Activated T-helper 1 cell treated with anti-CD3 and anti-CD28 coated beads, Interleukin-12 subunit alpha, Interleukin-12 subunit beta, Interleukin-2, Interleukin-4 antibody, amounts not matched to agents 30 ng/mL and 10 ng/mL and 1 ng/mL, durations not matched to agents 14 hours and 24 hours and 36 hours (primary cell): ENCODE results near the gene EIF3J. TPM values are rescaled to one million over a fixed set of nuclear protein-coding genes. Genes with fewer than 3 reads are reported as not detected.

ENCODE experiments used
- DNase-seq: peaks from one replicate; pipeline ENCODE4 v3.0.0; 2021; ENCODE audit warnings: low spot score
- H3K27ac Mint-ChIP-seq: one replicate; pipeline ENCODE4 v1.8.0; 2021; ENCODE audit warnings: mild to moderate bottlenecking, mixed read lengths
- H3K27me3 Mint-ChIP-seq: one replicate; pipeline ENCODE4 v1.8.0; 2022; ENCODE audit warnings: mild to moderate bottlenecking, moderate library complexity, mixed read lengths; ENCODE audit not compliant: insufficient read depth
- H3K36me3 Mint-ChIP-seq: one replicate; pipeline ENCODE4 v1.8.0; 2021; ENCODE audit warnings: low read depth, mixed read lengths
- H3K4me1 Mint-ChIP-seq: one replicate; pipeline ENCODE4 v1.8.0; 2021; ENCODE audit warnings: low read depth, mixed read lengths
- H3K4me3 Mint-ChIP-seq: one replicate; pipeline ENCODE4 v1.8.0; 2021; ENCODE audit warnings: mild to moderate bottlenecking, moderate library complexity, mixed read lengths
- H3K9me3 Mint-ChIP-seq: one replicate; pipeline ENCODE4 v1.8.0; 2021; ENCODE audit warnings: mixed read lengths
- intact Hi-C: fragments of 100-400 bp; cut with micrococcal nuclease; formaldehyde crosslinking; loops from one replicate; pipeline ENCODE4 v1.15.1; 2024
- total RNA-seq: library from RNA; stranded (reverse); gene quantifications from 2 replicates; pipeline ENCODE4 v1.2.3, GENCODE V29; 2022

EIF3J gene
- total RNA-seq, 1 donor from 2014 or later = 163 TPM

- H3K4me1 Mint-ChIP-seq = peaks cover 22% of the 10 kb centered on the region
- H3K9me3 Mint-ChIP-seq = no peaks in the 10 kb centered on the region
- H3K27ac Mint-ChIP-seq = peak overlapping the region; percentile 34
- peaks cover 23% of the 10 kb centered on the region for H3K36me3 Mint-ChIP-seq
- no peak for DNase-seq
- intact Hi-C loops = loop anchor here (5.0 kb wide), 1 partner anchor 448 kb away; the partner anchor contains the start of gene SORD
- no peak overlapping the region for H3K4me3 Mint-ChIP-seq
- H3K27me3 Mint-ChIP-seq = no peaks in the 10 kb centered on the region
Measured at GRCh38 chr15:44574734-44575133, 37.8 kb downstream of the EIF3J start.

- Mint-ChIP-seq H3K27ac (no peak overlapping the region), H3K27me3 (no peaks in the 10 kb centered on the region), H3K4me1 (peaks cover 19% of the 10 kb centered on the region), H3K9me3 (no peaks in the 10 kb centered on the region), H3K4me3 (no peak overlapping the region), H3K36me3 (peaks cover 27% of the 10 kb centered on the region)
- intact Hi-C loops = no loop called here
- DNase-seq = no peak
Measured at GRCh38 chr15:44580105-44580504, 43.2 kb downstream of the EIF3J start.

GRCh38 chr15:44584162-44584749 lies 47.3 kb downstream of the EIF3J start:
- Mint-ChIP-seq H3K27ac (no peak overlapping the region), H3K36me3 (peaks cover 44% of the 10 kb centered on the region), H3K9me3 (no peaks in the 10 kb centered on the region), H3K4me1 (peaks cover 9% of the 10 kb centered on the region), H3K4me3 (no peak overlapping the region), H3K27me3 (no peaks in the 10 kb centered on the region)
- peak; percentile 37 for DNase-seq
- intact Hi-C loops = no loop called here

- Mint-ChIP-seq H3K9me3 (no peaks in the 10 kb centered on the region), H3K4me3 (no peak overlapping the region), H3K27ac (no peak overlapping the region), H3K27me3 (no peaks in the 10 kb centered on the region), H3K4me1 (peaks cover 6% of the 10 kb centered on the region), H3K36me3 (peaks cover 51% of the 10 kb centered on the region)
- intact Hi-C loops = no loop called here
- no peak for DNase-seq
Measured at GRCh38 chr15:44585633-44586032, 48.7 kb downstream of the EIF3J start.

- no peak overlapping the region for H3K27ac Mint-ChIP-seq
- peaks cover 44% of the 10 kb centered on the region for H3K36me3 Mint-ChIP-seq
- H3K27me3 Mint-ChIP-seq = no peaks in the 10 kb centered on the region
- no peaks in the 10 kb centered on the region for H3K9me3 Mint-ChIP-seq
- intact Hi-C loops = no loop called here
- no peak for DNase-seq
- no peak overlapping the region for H3K4me3 Mint-ChIP-seq
- peaks cover 5% of the 10 kb centered on the region for H3K4me1 Mint-ChIP-seq
Measured at GRCh38 chr15:44588541-44588940, 51.6 kb downstream of the EIF3J start.

- Mint-ChIP-seq H3K4me1 (peaks cover 18% of the 10 kb centered on the region), H3K27me3 (no peaks in the 10 kb centered on the region), H3K4me3 (no peak overlapping the region), H3K36me3 (peaks cover 47% of the 10 kb centered on the region), H3K27ac (no peak overlapping the region), H3K9me3 (no peaks in the 10 kb centered on the region)
- intact Hi-C loops = loop anchor here (5.0 to 10.0 kb wide), 2 partner anchors 333 to 446 kb away; no protein-coding TSS in a partner anchor
- no peak for DNase-seq
Measured at GRCh38 chr15:44591326-44591725, 54.4 kb downstream of the EIF3J start.

GRCh38 chr15:44593042-44593736 lies 56.2 kb downstream of the EIF3J start:
- H3K27ac Mint-ChIP-seq = peak overlapping the region; percentile 55
- no peak for DNase-seq
- H3K27me3 Mint-ChIP-seq = no peaks in the 10 kb centered on the region
- peaks cover 34% of the 10 kb centered on the region for H3K4me1 Mint-ChIP-seq
- no peaks in the 10 kb centered on the region for H3K9me3 Mint-ChIP-seq
- H3K36me3 Mint-ChIP-seq = peaks cover 38% of the 10 kb centered on the region
- intact Hi-C loops = loop anchor here (1.0 to 10.0 kb wide), 5 partner anchors 70 to 444 kb away; partner anchors contain the start of gene SPG11
- H3K4me3 Mint-ChIP-seq = no peak overlapping the region

GRCh38 chr15:44595246-44595645 lies 58.3 kb downstream of the EIF3J start:
- H3K36me3 Mint-ChIP-seq = peaks cover 32% of the 10 kb centered on the region
- H3K4me3 Mint-ChIP-seq = no peak overlapping the region
- H3K4me1 Mint-ChIP-seq = peaks cover 42% of the 10 kb centered on the region
- H3K9me3 Mint-ChIP-seq = no peaks in the 10 kb centered on the region
- intact Hi-C loops = loop anchor here (10.0 kb wide), 1 partner anchor 330 kb away; no protein-coding TSS in a partner anchor
- no peak for DNase-seq
- peak overlapping the region; percentile 65 for H3K27ac Mint-ChIP-seq
- H3K27me3 Mint-ChIP-seq = no peaks in the 10 kb centered on the region

- H3K4me3 Mint-ChIP-seq = no peak overlapping the region
- peaks cover 26% of the 10 kb centered on the region for H3K36me3 Mint-ChIP-seq
- H3K9me3 Mint-ChIP-seq = no peaks in the 10 kb centered on the region
- H3K27me3 Mint-ChIP-seq = no peaks in the 10 kb centered on the region
- H3K4me1 Mint-ChIP-seq = peaks cover 42% of the 10 kb centered on the region
- H3K27ac Mint-ChIP-seq = peak overlapping the region; percentile 65
- intact Hi-C loops = loop anchor here (1.0 to 10.0 kb wide), 2 partner anchors 37 to 329 kb away; no protein-coding TSS in a partner anchor
- DNase-seq = no peak
Measured at GRCh38 chr15:44595656-44596510, 58.9 kb downstream of the EIF3J start.

- no peak for DNase-seq
- Mint-ChIP-seq H3K4me1 (peaks cover 42% of the 10 kb centered on the region), H3K27ac (no peak overlapping the region), H3K4me3 (no peak overlapping the region), H3K36me3 (peaks cover 25% of the 10 kb centered on the region), H3K27me3 (no peaks in the 10 kb centered on the region), H3K9me3 (no peaks in the 10 kb centered on the region)
- intact Hi-C loops = loop anchor here (1.0 to 10.0 kb wide), 2 partner anchors 37 to 328 kb away; no protein-coding TSS in a partner anchor
Measured at GRCh38 chr15:44596511-44597010, 59.6 kb downstream of the EIF3J start.

GRCh38 chr15:44598066-44598465 lies 61.1 kb downstream of the EIF3J start:
- Mint-ChIP-seq H3K9me3 (no peaks in the 10 kb centered on the region), H3K36me3 (peaks cover 32% of the 10 kb centered on the region), H3K4me1 (peaks cover 42% of the 10 kb centered on the region), H3K27me3 (no peaks in the 10 kb centered on the region), H3K27ac (peak overlapping the region; percentile 4), H3K4me3 (no peak overlapping the region)
- no peak for DNase-seq
- intact Hi-C loops = loop anchor here (10.0 kb wide), 1 partner anchor 327 kb away; no protein-coding TSS in a partner anchor

- no peaks in the 10 kb centered on the region for H3K27me3 Mint-ChIP-seq
- intact Hi-C loops = loop anchor here (10.0 kb wide), 1 partner anchor 326 kb away; no protein-coding TSS in a partner anchor
- peaks cover 38% of the 10 kb centered on the region for H3K4me1 Mint-ChIP-seq
- no peak for DNase-seq
- H3K27ac Mint-ChIP-seq = no peak overlapping the region
- peaks cover 32% of the 10 kb centered on the region for H3K36me3 Mint-ChIP-seq
- H3K9me3 Mint-ChIP-seq = no peaks in the 10 kb centered on the region
- no peak overlapping the region for H3K4me3 Mint-ChIP-seq
Measured at GRCh38 chr15:44598892-44599291, 61.9 kb downstream of the EIF3J start.
